OCI-LY7 (cell line): ENCODE data around the gene LRRC10B. TPM values are rescaled to one million over a fixed set of nuclear protein-coding genes. Genes with fewer than 3 reads are reported as not detected.
A peak's percentile ranks its signal among the peaks of the same experiment; 100 is the strongest.

ENCODE experiments used
- BruUV-seq: library from RNA; stranded (reverse); fragments of 400-500 nt; replicated peaks from 2 replicates; lab custom pipeline; 2021; lab: Mats Ljungman, UMichigan
- CTCF ChIA-PET: fragments of 300-600 bp; sonication (Branson Sonifier 250); formaldehyde crosslinking; loops from one replicate; lab custom pipeline; 2022; ENCODE audit warnings: antibody characterized with exemption; ENCODE audit not compliant: unreplicated experiment; lab: Charles Lee
- POLR2A ChIA-PET: fragments of 300-600 bp; sonication (Branson Sonifier 250); formaldehyde crosslinking; loops from one replicate; lab custom pipeline; 2022; ENCODE audit warnings: antibody characterized with exemption; lab: Charles Lee
- DNase-seq: peaks from one replicate; pipeline ENCODE4 v3.0.0-alpha.2; 2015; ENCODE audit warnings: low spot score
- H2AFZ ChIP-seq: fragments of 200-600 bp; sonication (generic), shearing (Covaris generic); 2 replicates; pipeline ENCODE4 v1.6.1; 2014; ENCODE audit warnings: mild to moderate bottlenecking, antibody characterized with exemption, low read length, moderate library complexity
- H3K27ac ChIP-seq: fragments of 200-600 bp; sonication (generic); 2 replicates; pipeline ENCODE4 v1.5.1; 2014; ENCODE audit warnings: mixed run types, low read depth, mild to moderate bottlenecking, moderate library complexity, low read length, inconsistent platforms; ENCODE audit not compliant: poor library complexity, severe bottlenecking
- H3K36me3 ChIP-seq: fragments of 200-600 bp; sonication (generic); 2 replicates; pipeline ENCODE4 v1.6.1; 2014; ENCODE audit warnings: mild to moderate bottlenecking, antibody characterized with exemption, low read length, moderate library complexity, mixed read lengths; ENCODE audit not compliant: insufficient read depth
- H3K4me1 ChIP-seq: fragments of 200-600 bp; sonication (generic); 2 replicates; pipeline ENCODE4 v1.5.1; 2014; ENCODE audit warnings: mild to moderate bottlenecking, low read length; ENCODE audit not compliant: insufficient read depth, poor library complexity, severe bottlenecking
- H3K4me2 ChIP-seq: fragments of 200-600 bp; sonication (generic); 2 replicates; pipeline ENCODE4 v1.6.1; 2014; ENCODE audit warnings: mild to moderate bottlenecking, low read length
- H3K4me3 ChIP-seq: fragments of 200-600 bp; sonication (generic); 2 replicates; pipeline ENCODE4 v1.5.1; 2014; ENCODE audit warnings: mild to moderate bottlenecking, low read depth, low read length; ENCODE audit not compliant: poor library complexity, severe bottlenecking
- H3K79me2 ChIP-seq: fragments of 200-600 bp; sonication (generic); 2 replicates; pipeline ENCODE4 v1.6.1; 2016; ENCODE audit warnings: low read depth, mild to moderate bottlenecking, low read length, moderate library complexity, mixed read lengths; ENCODE audit not compliant: insufficient read depth
- H3K9me2 ChIP-seq: fragments of 200-600 bp; sonication (generic); 2 replicates; pipeline ENCODE4 v1.6.1; 2016; ENCODE audit warnings: mild to moderate bottlenecking, low read length, mixed read lengths; ENCODE audit not compliant: insufficient read depth
- H3K9me3 ChIP-seq: fragments of 200-600 bp; sonication (generic); 2 replicates; pipeline ENCODE4 v1.6.1; 2014; ENCODE audit warnings: mild to moderate bottlenecking, mixed run types, low read length, mixed read lengths
- H4K20me1 ChIP-seq: fragments of 200-600 bp; sonication (generic); 2 replicates; pipeline ENCODE4 v1.6.1; 2014; ENCODE audit warnings: mild to moderate bottlenecking, antibody characterized with exemption, low read length, moderate library complexity, mixed read lengths; ENCODE audit not compliant: insufficient read depth
- CTCF ChIP-seq: fragments of 200-600 bp; sonication (generic); conservative IDR thresholded peaks from 2 replicates; pipeline ENCODE4 v1.5.1; 2014; ENCODE audit warnings: mild to moderate bottlenecking, antibody characterized with exemption, low read length, moderate library complexity, mixed read lengths
- EZH2phosphoT487 ChIP-seq: fragments of 200-600 bp; sonication (generic); IDR thresholded peaks from 2 replicates; pipeline ENCODE4 v1.6.1; 2018; ENCODE audit warnings: low read depth, borderline replicate concordance, mild to moderate bottlenecking, mixed run types, antibody characterized with exemption, low read length, moderate library complexity, mixed read lengths
- intact Hi-C: fragments of 100-400 bp; cut with micrococcal nuclease; formaldehyde crosslinking; loops from one replicate; pipeline ENCODE4 v1.10.0; 2022; ENCODE audit not compliant: unreplicated experiment
- total RNA-seq, 2 experiments: library from RNA; depleted of rRNA in 1 of 2; stranded (reverse); fragments of >200 nt in 1 of 2; shearing (Covaris generic) in 1 of 2; gene quantifications; 2 replicates each; pipeline ENCODE4 v1.2.3, GENCODE V29; 2014 to 2022

LRRC10B gene
- total RNA-seq, 2 experiments from 2014 or later = not detected

- no peak overlapping the region for H2AFZ ChIP-seq
- TF ChIP-seq EZH2phosphoT487 = no peak
- no peak for TF ChIP-seq CTCF
Measured at GRCh38 chr11:61515686-61516085, 7.1 kb downstream of the LRRC10B start.

GRCh38 chr11:61516191-61516590 is 7.6 kb downstream of the LRRC10B start:
- Histone ChIP-seq H2AFZ (no peak overlapping the region), H3K27ac (no peak overlapping the region), H3K4me2 (no peak overlapping the region), H3K9me2 (no peaks in the 10 kb centered on the region), H3K4me1 (no peaks in the 10 kb centered on the region), H3K79me2 (no peaks in the 10 kb centered on the region), H3K36me3 (no peaks in the 10 kb centered on the region), H3K9me3 (no peaks in the 10 kb centered on the region), H3K4me3 (no peak overlapping the region), H4K20me1 (no peaks in the 10 kb centered on the region)
- no peak for DNase-seq
- BruUV-seq = no TSS peak
- ChIA-PET POLR2A (no interaction called here), CTCF (no interaction called here)
- intact Hi-C loops = no loop called here
- TF ChIP-seq CTCF (no peak), EZH2phosphoT487 (no peak)

More at GRCh38 chr11:61515686-61516085, 7.1 kb downstream of the LRRC10B start:
- Histone ChIP-seq H3K79me2 (no peaks in the 10 kb centered on the region), H3K9me2 (no peaks in the 10 kb centered on the region), H3K4me1 (no peaks in the 10 kb centered on the region), H3K9me3 (no peaks in the 10 kb centered on the region), H3K4me2 (no peak overlapping the region), H3K36me3 (no peaks in the 10 kb centered on the region), H4K20me1 (no peaks in the 10 kb centered on the region), H3K27ac (no peak overlapping the region), H3K4me3 (no peak overlapping the region)
- no TSS peak for BruUV-seq
- ChIA-PET CTCF (no interaction called here), POLR2A (no interaction called here)
- intact Hi-C loops = no loop called here
- DNase-seq = no peak

GRCh38 chr11:61516675-61517572 is 8.4 kb downstream of the LRRC10B start:
- no peaks in the 10 kb centered on the region for H3K4me1 ChIP-seq
- no peaks in the 10 kb centered on the region for H3K36me3 ChIP-seq
- no peaks in the 10 kb centered on the region for H3K9me3 ChIP-seq
- TF ChIP-seq CTCF (peak; percentile 97), EZH2phosphoT487 (no peak)
- no peaks in the 10 kb centered on the region for H4K20me1 ChIP-seq
- no TSS peak for BruUV-seq
- peak; percentile 48 for DNase-seq
- H3K79me2 ChIP-seq = no peaks in the 10 kb centered on the region
- no peak overlapping the region for H2AFZ ChIP-seq
- H3K4me2 ChIP-seq = no peak overlapping the region
- ChIA-PET POLR2A (no interaction called here), CTCF (interaction anchor here (0.7 to 1.0 kb wide), 2 partner anchors 15 to 35 kb away, joined by 3 read pairs; no protein-coding TSS in a partner anchor)
- intact Hi-C loops = loop anchor here (1.0 kb wide), 2 partner anchors 40 to 71 kb away; no protein-coding TSS in a partner anchor
- no peak overlapping the region for H3K27ac ChIP-seq
- no peak overlapping the region for H3K4me3 ChIP-seq
- H3K9me2 ChIP-seq = no peaks in the 10 kb centered on the region
